ENCODE measurements around the gene DXO. TPM values are rescaled to one million over a fixed set of nuclear protein-coding genes. Genes with fewer than 3 reads are reported as not detected.
"Not testable (repeated sequence)": the region's sequence is repeated elsewhere in the genome, so short reads cannot be mapped to it uniquely, and the experiment has no call there.

Gene DXO
- total and polyA plus RNA-seq, 2 of the 13 experiments (the other 11 are each of a cell fraction or from before 2014, with no cell fraction given): 18.6 to 26.2 TPM

DNA sequence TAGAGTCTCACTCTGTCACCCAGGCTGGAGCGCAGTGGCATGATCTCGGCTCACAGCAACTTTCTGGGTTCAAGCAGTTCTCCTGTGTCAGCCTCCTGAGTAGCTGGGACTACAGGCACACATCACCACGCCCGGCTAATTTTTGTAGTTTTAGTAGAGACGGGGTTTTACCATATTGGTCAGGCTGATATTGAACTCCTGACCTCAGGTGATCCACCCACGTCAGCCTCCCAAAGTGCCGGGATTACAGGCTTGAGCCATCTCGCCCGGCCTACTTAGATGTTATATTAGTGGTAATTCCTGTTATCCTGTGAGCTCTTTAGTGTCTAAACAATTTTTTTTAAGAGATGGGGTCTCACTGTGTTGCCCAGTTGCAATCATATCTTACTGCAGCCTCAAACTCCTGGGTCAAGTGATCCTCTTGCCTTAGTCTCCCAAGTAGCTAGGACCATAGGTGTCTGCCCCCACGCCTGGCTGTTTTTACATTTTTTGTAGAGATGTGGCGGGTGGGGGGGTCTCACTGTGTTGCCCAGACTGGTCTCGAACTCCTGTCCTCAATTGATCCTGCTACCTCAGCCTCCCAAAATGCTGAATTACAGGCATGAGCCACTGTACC, 6.0 kb upstream of the DXO start:
- H4K20me1 ChIP-seq (ENCODE audit: insufficient read depth, low read length): no peaks in the 10 kb centered on the region
- H3K36me3 ChIP-seq (replicated peaks in 1 of 2; ENCODE audit: control insufficient read depth in 1 of 2, insufficient read depth in 2 of 2, low read length in 2 of 2): peaks cover 0 to 7% of the 10 kb centered on the region in 2 experiments; a peak in 2 of 5 replicates
- intact Hi-C loops (cut with micrococcal nuclease; ENCODE audit: unreplicated experiment) (no loop called here), in situ Hi-C loops (cut with HindIII; ENCODE audit: extremely low pct_ligation_motif_present, low pct_unique_long_range_greater_than_20kb) (no loop called here)
- no peak overlapping the region for H3K27ac ChIP-seq (ENCODE audit: extremely low read length, insufficient read depth, low read length)
- no peaks in the 10 kb centered on the region for H3K9me3 ChIP-seq (ENCODE audit: low read length)
- 96% methylated on average over 12 of the region's 12 CpGs for WGBS (ENCODE audit: low lambda C conversion rate)
- ChIA-PET POLR2A (interaction anchor here (0.6 kb wide), 1 partner anchor 28 kb away, joined by 4 read pairs; no protein-coding TSS in a partner anchor), CTCF (ENCODE audit: low intra/inter-chr PET ratio, low total read pairs) (no interaction called here)
- ATAC-seq (no peak), DNase-seq (ENCODE audit: low spot score) (no peak), FAIRE-seq (no peak)
- H3K4me2 ChIP-seq (ENCODE audit: low read depth, low read length): no peak overlapping the region
- no peak overlapping the region for H3K4me3 ChIP-seq (replicated peaks in 1 of 3; ENCODE audit: insufficient read depth in 1 of 3, low read depth in 2 of 3, low read length in 3 of 3)
- H3K27me3 ChIP-seq (ENCODE audit: control insufficient read depth in 1 of 2, insufficient read depth in 2 of 2, low read length in 2 of 2): no peaks in the 10 kb centered on the region
- H2AFZ ChIP-seq (ENCODE audit: low read length): no peak overlapping the region
- no peak overlapping the region for H3K9ac ChIP-seq (ENCODE audit: insufficient read depth, low read depth, low read length)
- peaks cover 19% of the 10 kb centered on the region for H3K4me1 ChIP-seq (ENCODE audit: insufficient read depth, low read length)
- H3K79me2 ChIP-seq (ENCODE audit: insufficient read depth, low read length): peaks cover 10% of the 10 kb centered on the region
- TF ChIP-seq ZNF121 (CRISPR knock-in tag; IDR thresholded peaks at IDR 0.05) (peak; percentile 84), MEIS1 (CRISPR knock-in tag; IDR thresholded peaks at IDR 0.05; ENCODE audit: borderline replicate concordance) (no peak)
- TF ChIP-seq, protein P1, sequence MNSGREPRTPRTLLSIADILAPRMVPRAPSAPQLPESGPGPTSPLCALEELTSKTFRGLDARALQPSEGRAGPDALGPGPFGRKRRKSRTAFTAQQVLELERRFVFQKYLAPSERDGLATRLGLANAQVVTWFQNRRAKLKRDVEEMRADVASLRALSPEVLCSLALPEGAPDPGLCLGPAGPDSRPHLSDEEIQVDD (CRISPR knock-in tag; IDR thresholded peaks at IDR 0.05; ENCODE audit: borderline replicate concordance): no peak
- BruUV-seq (replicated peaks): no TSS peak

DNA sequence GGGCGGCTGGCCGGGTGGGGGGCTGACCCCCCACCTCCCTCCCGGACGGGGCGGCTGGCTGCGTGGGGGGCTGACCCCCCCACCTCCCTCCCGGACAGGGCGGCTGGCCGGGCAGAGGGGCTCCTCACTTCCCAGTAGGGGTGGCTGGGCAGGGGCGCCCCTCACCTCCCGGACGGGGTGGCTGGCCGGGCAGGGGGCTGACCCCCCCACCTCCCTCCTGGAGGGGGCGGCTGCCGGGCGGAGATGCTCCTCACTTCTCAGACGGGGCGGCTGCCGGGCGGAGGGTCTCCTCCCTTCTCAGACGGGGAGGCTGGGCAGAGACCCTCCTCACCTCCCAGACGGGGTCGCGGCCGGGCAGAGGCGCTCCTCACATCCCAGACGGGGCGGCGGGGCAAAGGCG, 4.1 kb upstream of the DXO start:
- in situ Hi-C loops (cut with HindIII; ENCODE audit: extremely low pct_ligation_motif_present, low pct_unique_long_range_greater_than_20kb): not testable (repeated sequence)

More for the DNA sequence above, 4.1 kb upstream of the DXO start:
- 85% methylated on average over 12 of the region's 30 CpGs for WGBS (ENCODE audit: low lambda C conversion rate)
- peak; percentile 41; the same call in 1 of the 2 replicates for TF ChIP-seq RBFOX2 (IDR thresholded peaks at IDR 0.05; ENCODE audit: low read depth, low read length)
- Histone ChIP-seq H3K4me1 (ENCODE audit: insufficient read depth, low read length) (peaks cover 27% of the 10 kb centered on the region), H3K79me2 (ENCODE audit: insufficient read depth, low read length) (peaks cover 21% of the 10 kb centered on the region)
- DNase-seq (ENCODE audit: low spot score); H2AFZ ChIP-seq (ENCODE audit: low read length); CTCF ChIA-PET (ENCODE audit: low intra/inter-chr PET ratio, low total read pairs); ATAC-seq; H4K20me1 ChIP-seq (ENCODE audit: insufficient read depth, low read length); H3K4me2 ChIP-seq (ENCODE audit: low read depth, low read length); intact Hi-C loops (cut with micrococcal nuclease; ENCODE audit: unreplicated experiment); H3K27me3 ChIP-seq (ENCODE audit: control insufficient read depth in 1 of 2, insufficient read depth in 2 of 2, low read length in 2 of 2); H3K27ac ChIP-seq (ENCODE audit: extremely low read length, insufficient read depth, low read length); H3K4me3 ChIP-seq (replicated peaks in 1 of 3; ENCODE audit: insufficient read depth in 1 of 3, low read depth in 2 of 3, low read length in 3 of 3); H3K9me3 ChIP-seq (ENCODE audit: low read length); H3K36me3 ChIP-seq (replicated peaks in 1 of 2; ENCODE audit: control insufficient read depth in 1 of 2, insufficient read depth in 2 of 2, low read length in 2 of 2); BruUV-seq (replicated peaks); FAIRE-seq; H3K9ac ChIP-seq (ENCODE audit: insufficient read depth, low read depth, low read length): not testable (repeated sequence)
- POLR2A ChIA-PET: interaction anchor here (0.7 kb wide), 1 partner anchor 88 kb away, joined by 3 read pairs; no protein-coding TSS in a partner anchor

Measured in HepG2 (cell line).